Colonic mucosa (tissue), 4 donors: ENCODE results near the gene CEMIP. TPM values are rescaled to one million over a fixed set of nuclear protein-coding genes. Genes with fewer than 3 reads are reported as not detected.

Experiments used
- DNase-seq: peaks from one replicate; pipeline ENCODE4 v3.0.0-alpha.2; 2020
- H3K27ac ChIP-seq: fragments of 200-600 bp; one replicate; pipeline ENCODE4 v1.8.0; 2021
- H3K27me3 ChIP-seq: fragments of 200-600 bp; one replicate; pipeline ENCODE4 v1.8.0; 2021
- H3K36me3 ChIP-seq: fragments of 200-600 bp; one replicate; pipeline ENCODE4 v1.8.0; 2021
- H3K4me1 ChIP-seq: fragments of 200-600 bp; one replicate; pipeline ENCODE4 v1.8.0; 2021; ENCODE audit warnings: mild to moderate bottlenecking
- H3K4me3 ChIP-seq: fragments of 200-600 bp; one replicate; pipeline ENCODE4 v1.8.0; 2021
- H3K9ac ChIP-seq, 2 donors: one replicate each; pipeline ENCODE4 v1.7.0; 2013; ENCODE audit warnings: control low read depth in 2 of 2, low read depth in 2 of 2, low read length in 2 of 2
- H3K9me3 ChIP-seq: fragments of 200-600 bp; one replicate; pipeline ENCODE4 v1.8.0; 2021
- intact Hi-C: fragments of 100-400 bp; cut with DNase I; formaldehyde crosslinking; loops from one replicate; pipeline ENCODE4 v1.14.1; 2022
- total RNA-seq, 2 donors: library from RNA; stranded (reverse); fragmentation: NEBNext Ultra II Directional in 1 of 2; extraction: Animal tissue kit (Norgen Biotek cat#: 25700) in 1 of 2; gene quantifications; one replicate each; pipeline ENCODE4 v1.2.1, GENCODE V29; 2021
- TF ChIP-seq, protein P1 (sequence below): fragments of 200-600 bp; IDR thresholded peaks from one replicate; pipeline ENCODE4 v1.8.0; 2022; ENCODE audit warnings: antibody characterized with exemption, mild to moderate bottlenecking
- donor health status: healthy.
- donor health status: DM: no; HTN: no; CAD: no.
- donor health status: DM: no; HTN: no; CAD: no.

Gene CEMIP
- total RNA-seq, 2 donors from 2014 or later: 2.1 to 2.9 TPM

DNA sequence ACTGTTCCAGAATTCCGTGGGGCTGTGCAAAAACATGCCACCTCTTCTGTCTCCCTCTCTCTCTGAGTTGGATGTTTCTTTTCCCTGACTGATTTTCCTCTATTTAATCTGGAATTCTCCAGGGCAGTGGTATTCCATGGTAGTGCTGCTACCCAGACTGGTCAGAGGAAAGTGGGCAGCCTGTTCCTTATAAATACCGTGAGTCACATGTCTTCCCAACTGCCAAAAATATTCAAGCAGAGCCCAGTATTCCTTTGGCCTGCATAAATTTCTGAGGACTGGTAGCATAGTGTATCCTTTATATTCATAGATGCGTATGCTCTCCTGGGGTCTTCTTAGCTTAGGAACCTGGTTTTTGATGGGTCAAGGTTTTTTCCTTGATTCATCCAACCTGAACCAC is 40.9 kb downstream of the CEMIP start:
- intact Hi-C loops: no loop called here

DNA sequence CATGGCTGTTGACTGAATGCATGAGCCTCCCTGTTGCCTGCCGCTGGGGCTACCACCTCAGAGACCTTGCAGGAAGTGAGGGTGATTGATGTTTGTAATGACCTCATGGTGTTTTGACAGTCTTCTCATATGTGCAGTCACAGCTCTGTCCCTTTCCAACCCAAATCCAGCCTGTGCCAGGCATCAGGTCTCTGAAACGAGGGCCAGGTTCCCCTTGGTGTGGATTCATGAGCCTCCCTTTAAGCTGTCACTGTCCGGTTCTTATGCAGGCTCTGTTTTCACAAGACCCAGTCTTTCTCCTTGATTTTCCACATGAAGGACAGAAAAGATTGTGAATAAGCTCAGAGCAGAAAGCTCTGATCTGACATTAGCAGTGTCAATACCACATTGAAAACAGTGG is 43.1 kb downstream of the CEMIP start:
- H3K9ac ChIP-seq: no peak overlapping the region
- no peak for DNase-seq
- TF ChIP-seq, protein P1, sequence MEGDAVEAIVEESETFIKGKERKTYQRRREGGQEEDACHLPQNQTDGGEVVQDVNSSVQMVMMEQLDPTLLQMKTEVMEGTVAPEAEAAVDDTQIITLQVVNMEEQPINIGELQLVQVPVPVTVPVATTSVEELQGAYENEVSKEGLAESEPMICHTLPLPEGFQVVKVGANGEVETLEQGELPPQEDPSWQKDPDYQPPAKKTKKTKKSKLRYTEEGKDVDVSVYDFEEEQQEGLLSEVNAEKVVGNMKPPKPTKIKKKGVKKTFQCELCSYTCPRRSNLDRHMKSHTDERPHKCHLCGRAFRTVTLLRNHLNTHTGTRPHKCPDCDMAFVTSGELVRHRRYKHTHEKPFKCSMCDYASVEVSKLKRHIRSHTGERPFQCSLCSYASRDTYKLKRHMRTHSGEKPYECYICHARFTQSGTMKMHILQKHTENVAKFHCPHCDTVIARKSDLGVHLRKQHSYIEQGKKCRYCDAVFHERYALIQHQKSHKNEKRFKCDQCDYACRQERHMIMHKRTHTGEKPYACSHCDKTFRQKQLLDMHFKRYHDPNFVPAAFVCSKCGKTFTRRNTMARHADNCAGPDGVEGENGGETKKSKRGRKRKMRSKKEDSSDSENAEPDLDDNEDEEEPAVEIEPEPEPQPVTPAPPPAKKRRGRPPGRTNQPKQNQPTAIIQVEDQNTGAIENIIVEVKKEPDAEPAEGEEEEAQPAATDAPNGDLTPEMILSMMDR: no peak
- no peak overlapping the region for H3K4me3 ChIP-seq
- no peaks in the 10 kb centered on the region for H3K4me1 ChIP-seq
- no peaks in the 10 kb centered on the region for H3K27me3 ChIP-seq
- no peaks in the 10 kb centered on the region for H3K36me3 ChIP-seq
- intact Hi-C loops: no loop called here
- no peaks in the 10 kb centered on the region for H3K9me3 ChIP-seq
- no peak overlapping the region for H3K27ac ChIP-seq

More for the DNA sequence above, 40.9 kb downstream of the CEMIP start:
- Histone ChIP-seq H3K36me3 (no peaks in the 10 kb centered on the region), H3K4me3 (no peak overlapping the region), H3K27me3 (no peaks in the 10 kb centered on the region), H3K9me3 (no peaks in the 10 kb centered on the region), H3K9ac (no peak overlapping the region), H3K4me1 (no peaks in the 10 kb centered on the region), H3K27ac (no peak overlapping the region)
- no peak for DNase-seq
- TF ChIP-seq, protein P1: no peak

DNA sequence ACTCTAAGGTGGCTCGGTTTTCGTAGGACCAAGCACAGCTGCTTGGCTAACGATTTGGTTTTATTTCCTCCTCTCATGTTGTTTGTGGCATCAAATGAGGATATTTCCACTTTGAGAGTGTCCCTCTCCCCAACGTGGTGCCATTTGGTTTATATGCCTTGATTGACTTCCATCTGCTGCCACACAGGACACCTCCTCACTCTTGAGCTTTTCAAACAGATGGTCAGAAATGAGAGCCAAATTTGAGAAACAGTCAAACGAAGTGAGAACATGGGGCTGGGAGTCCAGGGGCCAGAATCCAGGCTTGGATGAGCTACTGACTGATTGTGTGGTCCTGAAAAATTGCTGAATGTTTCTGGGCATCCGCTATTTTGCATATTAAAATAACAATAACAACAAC is 43.5 kb downstream of the CEMIP start:
- Histone ChIP-seq H3K4me1 (no peaks in the 10 kb centered on the region), H3K4me3 (no peak overlapping the region), H3K9ac (no peak overlapping the region), H3K9me3 (no peaks in the 10 kb centered on the region), H3K27ac (no peak overlapping the region), H3K27me3 (no peaks in the 10 kb centered on the region), H3K36me3 (no peaks in the 10 kb centered on the region)
- no peak for DNase-seq
- TF ChIP-seq, protein P1: no peak
- intact Hi-C loops: no loop called here

DNA sequence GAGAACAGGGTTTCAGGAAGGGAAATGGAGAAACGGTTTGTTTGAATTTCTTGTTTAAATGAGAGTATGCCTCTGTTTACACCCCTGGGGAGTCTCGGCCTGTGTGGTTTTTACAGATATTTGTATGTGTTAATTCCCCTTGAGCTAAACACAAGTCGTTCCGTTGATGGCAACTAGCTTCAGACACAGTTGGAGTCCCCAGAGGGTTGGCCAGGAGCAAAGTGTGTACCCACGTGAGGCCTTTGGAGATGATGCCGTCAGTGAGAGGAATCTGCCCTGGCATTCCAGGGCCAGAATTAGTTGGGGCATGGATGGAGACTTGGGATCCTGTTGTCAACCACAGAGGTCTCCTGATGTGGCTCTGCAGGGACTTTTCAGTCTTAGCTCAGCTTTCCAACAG is 44.0 kb downstream of the CEMIP start:
- no peak overlapping the region for H3K4me3 ChIP-seq
- DNase-seq: no peak
- H3K27ac ChIP-seq: no peak overlapping the region
- H3K36me3 ChIP-seq: no peaks in the 10 kb centered on the region
- H3K9me3 ChIP-seq: no peaks in the 10 kb centered on the region
- H3K9ac ChIP-seq: no peak overlapping the region
- H3K27me3 ChIP-seq: no peaks in the 10 kb centered on the region
- intact Hi-C loops: no loop called here
- H3K4me1 ChIP-seq: no peaks in the 10 kb centered on the region
- TF ChIP-seq, protein P1: no peak

DNA sequence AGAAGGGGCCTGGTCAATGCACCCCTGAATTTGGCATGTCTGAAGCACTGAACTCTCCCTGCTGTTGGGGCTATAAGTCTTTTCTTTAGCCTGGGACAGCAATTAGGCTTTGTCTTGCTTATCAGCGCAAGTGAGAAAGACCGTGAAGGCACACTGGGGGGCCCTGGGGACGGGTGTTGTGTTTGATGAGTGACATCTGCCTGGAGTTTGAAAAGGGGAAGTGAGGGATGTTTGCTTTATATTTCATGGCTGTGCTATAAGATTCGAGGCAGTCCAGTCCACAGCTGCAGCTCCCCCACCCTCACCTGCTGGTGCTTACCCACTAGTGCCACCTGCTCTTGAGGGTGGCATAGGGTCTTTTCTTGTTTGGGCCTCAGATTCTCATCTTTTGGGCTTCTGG is 44.8 kb downstream of the CEMIP start:
- no peaks in the 10 kb centered on the region for H3K9me3 ChIP-seq
- DNase-seq: no peak
- no peaks in the 10 kb centered on the region for H3K27me3 ChIP-seq
- TF ChIP-seq, protein P1: no peak
- H3K36me3 ChIP-seq: no peaks in the 10 kb centered on the region
- H3K4me3 ChIP-seq: no peak overlapping the region
- intact Hi-C loops: no loop called here
- no peak overlapping the region for H3K9ac ChIP-seq
- H3K27ac ChIP-seq: no peak overlapping the region
- no peaks in the 10 kb centered on the region for H3K4me1 ChIP-seq
